HepG2 (cell line): Measurements from ENCODE around the gene OTUD1. TPM values are rescaled to one million over a fixed set of nuclear protein-coding genes. Genes with fewer than 3 reads are reported as not detected.

Experiments
- ATAC-seq: fragments of 200-7000 bp; cut with Tn5 transposase; 3 replicates; pipeline ENCODE4 v1.9.1; 2020; ENCODE audit warnings: mild to moderate bottlenecking, moderate library complexity
- BruUV-seq: library from RNA; stranded (reverse); fragments of 400-500 nt; replicated peaks from 2 replicates; lab custom pipeline; 2021; lab: Mats Ljungman, UMichigan
- CTCF ChIA-PET: fragments of 300-600 bp; formaldehyde crosslinking; extraction: SDS; loops from one replicate; lab custom pipeline; 2021; ENCODE audit warnings: low total read pairs, inconsistent platforms, low intra/inter-chr PET ratio; lab: Yijun Ruan, JAX
- POLR2A ChIA-PET: fragments of 350-600 bp; sonication (Branson Sonifier 250); formaldehyde crosslinking; loops from one replicate; lab custom pipeline; 2020; ENCODE audit warnings: antibody characterized with exemption, inconsistent platforms; lab: Yijun Ruan, JAX
- DNase-seq: peaks from one replicate; pipeline ENCODE4 v3.0.0-alpha.2; 2015; ENCODE audit warnings: low spot score
- FAIRE-seq: peaks from 3 replicates; lab custom pipeline; 2011; peaks lifted over from hg19 to GRCh38; lab: Jason Lieb, UNC
- H2AFZ ChIP-seq: one replicate; pipeline ENCODE4 v1.6.1; 2011; ENCODE audit warnings: low read length, inconsistent platforms
- H3K27ac ChIP-seq: fragments of 300-600 bp; 3 replicates; pipeline ENCODE4 v1.8.0; 2011; ENCODE audit warnings: mixed run types, mild to moderate bottlenecking, mixed read lengths, low read length, inconsistent platforms; ENCODE audit not compliant: insufficient read depth; ENCODE audit errors: extremely low read length
- H3K27me3 ChIP-seq, 2 experiments: fragments of 200-600 bp in 1 of 2; 2 replicates in 1 of 2; 3 replicates in 1 of 2; pipeline versions ENCODE4 v1.6.0 to v1.8.0; 2011; ENCODE audit warnings: low read length in 2 of 2, mild to moderate bottlenecking in 2 of 2, moderate library complexity in 2 of 2, inconsistent platforms in 1 of 2; ENCODE audit not compliant: insufficient read depth in 2 of 2, control insufficient read depth in 1 of 2
- H3K36me3 ChIP-seq, 2 experiments: fragments of 200-600 bp in 1 of 2; replicated peaks in 1 of 2; 2 replicates in 1 of 2; 3 replicates in 1 of 2; pipeline versions ENCODE4 v1.5.1 to v1.8.0; 2011; ENCODE audit warnings: low read length in 2 of 2, inconsistent platforms in 1 of 2; ENCODE audit not compliant: insufficient read depth in 2 of 2, control insufficient read depth in 1 of 2
- H3K4me1 ChIP-seq: 2 replicates; pipeline ENCODE4 v1.5.1; 2012; ENCODE audit warnings: low read length, inconsistent platforms; ENCODE audit not compliant: insufficient read depth
- H3K4me2 ChIP-seq: 2 replicates; pipeline ENCODE4 v1.6.0; 2011; ENCODE audit warnings: low read depth, low read length, inconsistent platforms
- H3K4me3 ChIP-seq, 3 experiments: fragments of 200-600 bp in 1 of 3; sonication (generic), shearing (Covaris generic) in 1 of 3; replicated peaks in 1 of 3; 2 replicates each; pipeline ENCODE4 v1.5.1; 2011 to 2016; ENCODE audit warnings: low read length in 3 of 3, inconsistent platforms in 2 of 3, low read depth in 2 of 3, mild to moderate bottlenecking in 2 of 3, control low read depth in 1 of 3, mixed read lengths in 1 of 3; ENCODE audit not compliant: insufficient read depth in 1 of 3
- H3K79me2 ChIP-seq: one replicate; pipeline ENCODE4 v1.6.1; 2011; ENCODE audit warnings: low read length, inconsistent platforms; ENCODE audit not compliant: insufficient read depth
- H3K9ac ChIP-seq: 2 replicates; pipeline ENCODE4 v1.6.0; 2011; ENCODE audit warnings: mild to moderate bottlenecking, low read depth, low read length, inconsistent platforms; ENCODE audit not compliant: insufficient read depth
- H3K9me3 ChIP-seq: 2 replicates; pipeline ENCODE4 v1.5.1; 2012; ENCODE audit warnings: mild to moderate bottlenecking, low read length
- H4K20me1 ChIP-seq: 2 replicates; pipeline ENCODE4 v1.6.0; 2011; ENCODE audit warnings: inconsistent platforms, mild to moderate bottlenecking, low read length, moderate library complexity; ENCODE audit not compliant: insufficient read depth
- ADNP ChIP-seq: sonication (generic); formaldehyde crosslinking; IDR thresholded peaks from 2 replicates; pipeline ENCODE4 v1.4.0; 2020; ENCODE audit warnings: missing genetic modification reagents
- ATF7 ChIP-seq, 2 experiments: fragments of 450-650 bp in 1 of 2; sonication (generic) in 1 of 2; formaldehyde crosslinking in 1 of 2; IDR thresholded peaks; 2 replicates each; pipeline versions ENCODE4 v1.4.0 to v1.6.1; 2016 to 2020; ENCODE audit warnings: antibody characterized with exemption in 1 of 2, mild to moderate bottlenecking in 1 of 2, missing genetic modification reagents in 1 of 2
- CREB1 ChIP-seq, 2 experiments: fragments of 450-650 bp in 1 of 2; IDR thresholded peaks; 2 replicates each; pipeline ENCODE4 v1.6.1; 2016 to 2017; ENCODE audit warnings: control low read depth in 1 of 2, mild to moderate bottlenecking in 1 of 2, missing compliant biosample characterization in 1 of 2, missing genetic modification characterization in 1 of 2
- EP300 ChIP-seq, 3 experiments: sonication (generic) in 1 of 3; formaldehyde crosslinking in 1 of 3; IDR thresholded peaks; 2 replicates each; pipeline versions ENCODE4 v1.5.1 to v1.6.1; 2011 to 2020; ENCODE audit warnings: low read depth in 2 of 3, low read length in 2 of 3, borderline replicate concordance in 1 of 3, improper control_type of control experiment in 1 of 3, mild to moderate bottlenecking in 1 of 3, missing genetic modification reagents in 1 of 3, moderate library complexity in 1 of 3
- EZH2 ChIP-seq: conservative IDR thresholded peaks from 2 replicates; pipeline ENCODE4 v1.6.1; 2012; ENCODE audit warnings: mild to moderate bottlenecking, low read depth, low read length, moderate library complexity
- PLRG1 ChIP-seq: fragments of 450-650 bp; conservative IDR thresholded peaks from 2 replicates; pipeline ENCODE4 v1.6.1; 2016
- SNAPC2 ChIP-seq: sonication (generic); formaldehyde crosslinking; IDR thresholded peaks from 2 replicates; pipeline ENCODE4 v1.8.1; 2022; ENCODE audit warnings: mild to moderate bottlenecking, missing genetic modification reagents
- ZFP36L2 ChIP-seq: sonication (generic); formaldehyde crosslinking; IDR thresholded peaks from 2 replicates; pipeline ENCODE4 v1.4.0; 2020; ENCODE audit warnings: missing genetic modification reagents
- ZNF296 ChIP-seq: sonication (generic); formaldehyde crosslinking; conservative IDR thresholded peaks from 2 replicates; pipeline ENCODE4 v1.5.0; 2020; ENCODE audit warnings: mild to moderate bottlenecking, missing genetic modification reagents
- ZNF674 ChIP-seq: sonication (generic); formaldehyde crosslinking; IDR thresholded peaks from 2 replicates; pipeline ENCODE4 v1.5.0; 2020; ENCODE audit warnings: low read depth, mild to moderate bottlenecking, missing genetic modification reagents
- WGBS: methylation state at CpG from one replicate; pipeline ENCODE4 v1.1.6; 2017; ENCODE audit warnings: low lambda C conversion rate; 5-methylcytosine and 5-hydroxymethylcytosine counted together
- in situ Hi-C: cut with HindIII; loops from 2 replicates; pipeline ENCODE4 v1.10.0; 2017; ENCODE audit warnings: low pct_unique_long_range_greater_than_20kb; ENCODE audit not compliant: extremely low pct_ligation_motif_present
- intact Hi-C: fragments of 100-400 bp; cut with micrococcal nuclease; formaldehyde crosslinking; loops from one replicate; pipeline ENCODE4 v1.10.0; 2022; ENCODE audit not compliant: unreplicated experiment
- polyA plus RNA-seq, 8 experiments: library from polyadenylated mRNA; depleted of rRNA in 3 of 8; stranded (reverse) in 7 of 8; unstranded in 1 of 8; fragments of >200 nt; fragmentation: Illumina TruSeq in 4 of 8; extraction: Trizol in 4 of 8; gene quantifications; 2 replicates each; pipeline versions ENCODE4 v1.2.1 to v1.2.3, GENCODE V29; 2011 to 2016; ENCODE audit warnings: low read depth in 4 of 8, missing spikeins in 1 of 8, mixed read lengths in 1 of 8; ENCODE audit not compliant: insufficient read depth in 1 of 8
- total RNA-seq, 5 experiments: library from RNA; depleted of rRNA; stranded (reverse); fragments of >200 nt; fragmentation: Illumina TruSeq; extraction: Trizol; gene quantifications; 2 replicates each; pipeline ENCODE4 v1.2.3, GENCODE V29; 2016; ENCODE audit warnings: low read depth in 1 of 5

Gene OTUD1
- total and polyA plus RNA-seq, 2 of the 13 experiments (the other 11 are each of a cell fraction or from before 2014, with no cell fraction given): 1.2 to 1.4 TPM

DNA sequence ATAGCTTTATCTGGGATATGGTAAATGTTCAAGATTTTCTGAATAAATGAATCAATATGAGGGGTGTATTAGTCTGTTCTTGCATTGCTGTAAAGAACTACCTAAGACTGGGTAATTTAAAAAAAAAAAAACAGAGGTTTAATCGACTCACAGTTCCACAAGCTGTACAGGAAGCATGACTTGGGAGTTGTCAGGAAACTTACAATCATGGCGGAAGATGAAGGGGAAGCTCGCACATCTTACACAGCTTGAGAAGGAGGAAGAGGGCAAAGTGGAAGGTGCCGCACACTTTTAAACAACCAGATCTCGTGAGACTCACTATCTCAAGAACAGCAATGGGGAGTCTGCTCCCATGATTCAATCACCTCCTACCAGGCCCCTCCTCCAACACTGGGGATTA, 32.5 kb upstream of the OTUD1 start:
- 50% methylated on average over 5 of the region's 5 CpGs for WGBS
- CTCF ChIA-PET: no interaction called here
- TF ChIP-seq ADNP (CRISPR knock-in tag): no peak
- TF ChIP-seq EP300 (IDR thresholded peaks at IDR 0.05; ENCODE audit: low read depth in 2 of 2, low read length in 2 of 2): no peak
- TF ChIP-seq EP300 (CRISPR knock-in tag; IDR thresholded peaks at IDR 0.05; ENCODE audit: borderline replicate concordance): no peak
- no peak for TF ChIP-seq EZH2
- no peak for TF ChIP-seq PLRG1
- no peak for TF ChIP-seq SNAPC2
- TF ChIP-seq ZNF296 (CRISPR knock-in tag): no peak
- TF ChIP-seq ZNF674 (CRISPR knock-in tag): no peak
- Histone ChIP-seq H3K79me2 (no peaks in the 10 kb centered on the region), H3K36me3 (no peaks in the 10 kb centered on the region), H3K9ac (no peak overlapping the region), H4K20me1 (no peaks in the 10 kb centered on the region), H3K9me3 (no peaks in the 10 kb centered on the region), H3K27ac (no peak overlapping the region), H3K4me1 (peaks cover 25% of the 10 kb centered on the region), H3K27me3 (no peaks in the 10 kb centered on the region), H3K4me2 (no peak overlapping the region), H3K4me3 (no peak overlapping the region), H2AFZ (no peak overlapping the region)
- no TSS peak for BruUV-seq
- in situ Hi-C loops: no loop called here
- FAIRE-seq (no peak), ATAC-seq (no peak), DNase-seq (no peak)
- intact Hi-C loops: no loop called here
- POLR2A ChIA-PET: no interaction called here

DNA sequence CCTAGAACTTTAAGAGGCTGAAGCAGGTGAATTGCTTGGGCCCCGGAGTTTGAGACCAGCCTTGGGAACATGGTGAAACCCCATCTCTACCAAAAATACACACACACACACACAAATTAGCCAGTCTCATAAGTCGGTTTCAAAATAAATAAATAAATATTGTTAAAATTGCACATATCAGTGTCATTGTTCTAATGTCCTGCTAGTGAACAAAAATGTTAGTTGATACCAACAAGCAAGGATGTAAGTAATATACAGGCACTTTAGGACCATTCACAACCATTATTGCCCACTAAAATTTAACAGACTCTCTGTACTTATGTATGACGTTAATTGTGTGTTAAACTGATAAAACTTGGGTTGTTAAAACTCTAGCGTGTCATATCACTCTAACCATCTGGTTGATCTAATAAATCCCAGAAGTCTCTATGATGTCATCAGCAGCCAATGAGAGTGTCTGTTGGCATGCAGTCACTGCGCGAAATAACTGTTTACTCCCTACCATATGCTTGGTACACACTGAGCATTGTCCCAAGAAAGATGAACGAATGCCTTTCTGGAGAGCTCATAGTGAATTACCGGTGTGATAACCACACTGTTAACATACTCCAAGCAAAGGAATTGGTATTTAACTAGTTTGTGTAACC, 30.4 kb upstream of the OTUD1 start:
- Histone ChIP-seq H2AFZ (no peak overlapping the region), H3K36me3 (no peaks in the 10 kb centered on the region), H3K4me2 (no peak overlapping the region), H3K27me3 (peaks cover 0 to 3% of the 10 kb centered on the region in 2 experiments; a peak in 1 of 5 replicates), H3K4me3 (no peak overlapping the region), H3K79me2 (no peaks in the 10 kb centered on the region), H3K9me3 (no peaks in the 10 kb centered on the region)
- no peak for DNase-seq
- no peak for ATAC-seq
- TF ChIP-seq ATF7 (IDR thresholded peaks at IDR 0.05): peak; percentile 34; the same call in 1 of the 2 replicates
- TF ChIP-seq ATF7 (CRISPR knock-in tag; IDR thresholded peaks at IDR 0.05): no peak
- no peak for TF ChIP-seq ZFP36L2
- TF ChIP-seq CREB1 (IDR thresholded peaks at IDR 0.05): peak; percentile 75
- TF ChIP-seq CREB1 (CRISPR knock-in tag; IDR thresholded peaks at IDR 0.05): no peak
- TF ChIP-seq, all 625 proteins: peak for 2
- WGBS: 45% methylated on average over 8 of the region's 8 CpGs
- intact Hi-C loops (no loop called here), in situ Hi-C loops (no loop called here)
- no TSS peak for BruUV-seq
- no peak overlapping the region for H3K9ac ChIP-seq
- no peak overlapping the region for H3K27ac ChIP-seq
- FAIRE-seq: no peak
- peaks cover 23% of the 10 kb centered on the region for H3K4me1 ChIP-seq
- H4K20me1 ChIP-seq: no peaks in the 10 kb centered on the region
- ChIA-PET CTCF (no interaction called here), POLR2A (no interaction called here)
